ENCODE results near the gene CFAP77. TPM values are rescaled to one million over a fixed set of nuclear protein-coding genes. Genes with fewer than 3 reads are reported as not detected.

Gene CFAP77
- total RNA-seq, 6 donors from 2014 or later, result 0.78 to 16.7 (median 2.7) TPM; not detected in 1

- H3K9me3 ChIP-seq, result no peaks in the 10 kb centered on the region
- no peaks in the 10 kb centered on the region for H3K27me3 ChIP-seq
- ATAC-seq (ENCODE audit: low FRiP score in 2 of 2) (no peak), DNase-seq (no peak)
- TF ChIP-seq POLR2AphosphoS5 (IDR thresholded peaks at IDR 0.05) (no peak), POLR2A (IDR thresholded peaks at IDR 0.05) (no peak), EP300 (IDR thresholded peaks at IDR 0.05) (no peak)
- TF ChIP-seq, protein P1, sequence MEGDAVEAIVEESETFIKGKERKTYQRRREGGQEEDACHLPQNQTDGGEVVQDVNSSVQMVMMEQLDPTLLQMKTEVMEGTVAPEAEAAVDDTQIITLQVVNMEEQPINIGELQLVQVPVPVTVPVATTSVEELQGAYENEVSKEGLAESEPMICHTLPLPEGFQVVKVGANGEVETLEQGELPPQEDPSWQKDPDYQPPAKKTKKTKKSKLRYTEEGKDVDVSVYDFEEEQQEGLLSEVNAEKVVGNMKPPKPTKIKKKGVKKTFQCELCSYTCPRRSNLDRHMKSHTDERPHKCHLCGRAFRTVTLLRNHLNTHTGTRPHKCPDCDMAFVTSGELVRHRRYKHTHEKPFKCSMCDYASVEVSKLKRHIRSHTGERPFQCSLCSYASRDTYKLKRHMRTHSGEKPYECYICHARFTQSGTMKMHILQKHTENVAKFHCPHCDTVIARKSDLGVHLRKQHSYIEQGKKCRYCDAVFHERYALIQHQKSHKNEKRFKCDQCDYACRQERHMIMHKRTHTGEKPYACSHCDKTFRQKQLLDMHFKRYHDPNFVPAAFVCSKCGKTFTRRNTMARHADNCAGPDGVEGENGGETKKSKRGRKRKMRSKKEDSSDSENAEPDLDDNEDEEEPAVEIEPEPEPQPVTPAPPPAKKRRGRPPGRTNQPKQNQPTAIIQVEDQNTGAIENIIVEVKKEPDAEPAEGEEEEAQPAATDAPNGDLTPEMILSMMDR (IDR thresholded peaks at IDR 0.05), result no peak
- no peaks in the 10 kb centered on the region for H3K4me1 ChIP-seq
- WGBS, 2 donors, result 74% methylated on average over 5 of the region's 5 CpGs
- no peaks in the 10 kb centered on the region for H3K36me3 ChIP-seq
- no peak overlapping the region for H3K4me3 ChIP-seq
- no peak overlapping the region for H3K27ac ChIP-seq
These were observed 55.2 kb downstream of the CFAP77 start for GRCh38 chr9:132465131-132465635.

DNA sequence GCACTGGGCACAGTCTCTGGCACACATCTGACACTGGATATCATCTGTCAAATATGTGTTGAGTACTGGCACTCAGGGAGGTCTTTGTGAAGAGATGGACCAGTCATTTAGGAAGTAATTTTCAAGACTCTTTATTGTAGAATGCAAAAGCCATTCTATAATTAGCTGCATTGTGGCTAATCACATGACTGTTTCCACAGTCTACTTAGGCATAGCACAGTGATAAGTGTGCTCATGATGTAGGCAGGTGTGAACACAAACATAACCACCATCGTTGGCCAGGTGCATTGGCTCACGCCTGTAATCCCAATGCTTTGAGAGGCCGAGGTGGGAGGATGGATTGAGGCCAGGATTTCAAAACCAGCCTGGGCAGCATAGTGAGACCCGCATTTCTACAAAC lies 62.2 kb downstream of the CFAP77 start:
- WGBS, 2 donors, result 75 to 87% methylated on average over 4 of the region's 4 CpGs
- no peak for DNase-seq
- no peaks in the 10 kb centered on the region for H3K4me1 ChIP-seq
- no peak overlapping the region for H3K27ac ChIP-seq
- no peak overlapping the region for H3K4me3 ChIP-seq
- TF ChIP-seq EP300 (IDR thresholded peaks at IDR 0.05) (no peak), POLR2AphosphoS5 (IDR thresholded peaks at IDR 0.05) (no peak), POLR2A (IDR thresholded peaks at IDR 0.05) (no peak)
- TF ChIP-seq, protein P1 (IDR thresholded peaks at IDR 0.05), result no peak
- H3K9me3 ChIP-seq, result no peaks in the 10 kb centered on the region
- no peaks in the 10 kb centered on the region for H3K27me3 ChIP-seq
- ATAC-seq (ENCODE audit: low FRiP score in 2 of 2), result no peak
- H3K36me3 ChIP-seq, result no peaks in the 10 kb centered on the region

- DNase-seq (no peak), ATAC-seq (ENCODE audit: low FRiP score in 2 of 2) (no peak)
- Histone ChIP-seq H3K4me1 (no peaks in the 10 kb centered on the region), H3K36me3 (no peaks in the 10 kb centered on the region), H3K9me3 (no peaks in the 10 kb centered on the region), H3K27me3 (no peaks in the 10 kb centered on the region), H3K27ac (no peak overlapping the region), H3K4me3 (no peak overlapping the region)
- 53 to 62% methylated on average over 9 of the region's 9 CpGs for WGBS, 2 donors
- TF ChIP-seq POLR2AphosphoS5 (IDR thresholded peaks at IDR 0.05), result no peak
- no peak for TF ChIP-seq POLR2A (IDR thresholded peaks at IDR 0.05)
- TF ChIP-seq EP300 (IDR thresholded peaks at IDR 0.05), result no peak
- TF ChIP-seq, protein P1 (IDR thresholded peaks at IDR 0.05), result no peak
These were observed 62.6 kb downstream of the CFAP77 start for GRCh38 chr9:132472599-132472998.

DNA sequence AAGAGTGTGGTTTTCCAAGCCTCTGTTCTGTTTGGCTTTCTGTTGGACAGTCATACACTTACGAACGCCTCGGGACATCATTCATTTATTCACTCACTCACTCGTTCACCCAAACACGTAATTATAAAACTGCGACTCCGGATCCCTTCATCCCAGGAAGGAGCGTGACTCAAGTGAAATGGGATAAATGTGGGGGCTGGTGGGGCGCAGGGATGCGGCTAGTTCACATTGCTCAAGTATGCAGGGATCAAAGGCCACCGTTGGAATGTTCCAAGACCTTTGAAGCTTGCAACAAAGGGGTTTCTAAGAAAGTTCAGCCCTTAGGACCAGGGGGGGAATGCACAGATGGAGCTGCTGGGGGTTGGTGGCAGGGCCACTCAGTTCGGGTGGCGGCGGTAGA lies 64.2 kb downstream of the CFAP77 start:
- Histone ChIP-seq H3K4me1 (no peaks in the 10 kb centered on the region), H3K4me3 (no peak overlapping the region), H3K27me3 (no peaks in the 10 kb centered on the region), H3K9me3 (no peaks in the 10 kb centered on the region), H3K27ac (no peak overlapping the region), H3K36me3 (no peaks in the 10 kb centered on the region)
- ATAC-seq (ENCODE audit: low FRiP score in 2 of 2) (no peak), DNase-seq (no peak)
- 67% methylated on average over 14 of the region's 14 CpGs for WGBS, 2 donors
- TF ChIP-seq, protein P1 (IDR thresholded peaks at IDR 0.05), result no peak
- TF ChIP-seq POLR2A (IDR thresholded peaks at IDR 0.05), result no peak
- TF ChIP-seq EP300 (IDR thresholded peaks at IDR 0.05), result no peak
- no peak for TF ChIP-seq POLR2AphosphoS5 (IDR thresholded peaks at IDR 0.05)

DNA sequence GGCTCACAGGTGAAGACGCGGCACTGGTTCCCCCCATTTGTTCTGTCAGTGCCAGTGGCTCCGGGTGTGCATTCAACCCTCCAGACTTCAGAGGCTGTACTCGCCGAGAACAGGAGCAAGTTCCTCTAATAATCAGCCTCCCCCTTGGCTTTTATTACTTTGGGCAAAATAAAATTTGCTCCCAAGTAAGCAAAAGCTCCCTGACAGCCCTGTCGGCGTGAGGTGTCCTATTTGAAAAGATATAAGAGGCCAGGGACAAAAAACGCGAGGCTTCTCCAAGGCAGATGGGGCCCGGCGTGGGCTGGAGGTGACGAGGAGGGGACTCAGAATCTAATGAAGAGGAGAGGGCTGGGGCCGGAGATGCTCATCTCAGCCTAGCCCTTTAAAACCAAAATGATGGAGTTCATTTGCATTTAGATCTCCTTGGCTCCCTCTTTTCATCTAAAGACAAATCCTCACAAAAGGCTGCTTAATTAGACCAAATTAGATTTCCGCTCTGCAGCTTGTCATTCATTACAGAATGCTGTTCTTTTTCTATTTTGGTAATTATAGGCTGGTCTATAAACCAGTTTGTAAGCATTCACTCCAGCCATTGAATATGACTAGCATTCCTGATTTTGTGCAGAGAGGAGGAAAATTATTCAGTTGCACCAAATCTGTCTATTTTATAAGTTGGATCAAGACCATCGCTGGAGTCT lies 68.5 kb downstream of the CFAP77 start:
- ATAC-seq (ENCODE audit: low FRiP score in 2 of 2), result no peak
- 80 to 81% methylated on average over 13 to 15 of the region's 15 CpGs for WGBS, 2 donors
- no peak for TF ChIP-seq POLR2A (IDR thresholded peaks at IDR 0.05)
- TF ChIP-seq POLR2AphosphoS5 (IDR thresholded peaks at IDR 0.05), result no peak
- TF ChIP-seq, protein P1 (IDR thresholded peaks at IDR 0.05), result no peak
- TF ChIP-seq EP300 (IDR thresholded peaks at IDR 0.05), result no peak
- Histone ChIP-seq H3K9me3 (no peaks in the 10 kb centered on the region), H3K4me3 (no peak overlapping the region), H3K27ac (no peak overlapping the region), H3K36me3 (no peaks in the 10 kb centered on the region), H3K27me3 (no peaks in the 10 kb centered on the region), H3K4me1 (no peaks in the 10 kb centered on the region)
- no peak for DNase-seq
